Measurements from ENCODE around the gene BBS9. TPM values are rescaled to one million over a fixed set of nuclear protein-coding genes. Genes with fewer than 3 reads are reported as not detected.

The BBS9 gene
- total RNA-seq, 1 donor = 33.3 TPM

DNA sequence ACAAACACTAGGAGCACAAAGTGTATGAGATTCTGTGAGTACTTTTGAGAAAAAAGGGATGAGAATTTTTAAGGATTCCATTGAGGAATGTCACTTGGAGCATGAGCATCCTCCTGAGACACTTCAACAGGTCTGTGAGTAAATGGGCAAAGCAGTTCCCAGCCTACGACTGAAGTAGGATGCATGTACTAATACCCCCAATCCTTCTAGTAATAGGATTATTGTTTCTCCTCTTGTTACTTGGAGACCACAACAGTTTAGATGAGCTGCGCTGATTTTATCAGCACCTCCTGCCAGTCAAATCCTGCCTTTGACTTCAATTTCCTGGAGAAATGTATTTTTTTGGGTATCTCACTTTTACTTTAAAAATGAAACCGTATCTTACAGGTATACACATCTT, 820 bp downstream of the BBS9 start:
- H3K4me2 ChIP-seq (ENCODE audit: insufficient read depth, low read length) = peak overlapping the region; percentile 96
- H3K36me3 ChIP-seq (ENCODE audit: insufficient read depth, low read length) = no peaks in the 10 kb centered on the region
- H4K20me1 ChIP-seq (ENCODE audit: insufficient read depth, low read length) = no peaks in the 10 kb centered on the region
- DNase-seq (ENCODE audit: insufficient read length, low spot score, missing footprints) = peak; percentile 66
- peaks cover 9% of the 10 kb centered on the region for H3K4me1 ChIP-seq (ENCODE audit: insufficient read depth, low read length)
- H3K79me2 ChIP-seq (ENCODE audit: insufficient read depth, low read length) = peaks cover 9% of the 10 kb centered on the region
- H3K9me3 ChIP-seq (ENCODE audit: low read depth, low read length) = no peaks in the 10 kb centered on the region
- H3K4me3 ChIP-seq (ENCODE audit: insufficient read depth, low read length) = peak overlapping the region; percentile 92
- no peaks in the 10 kb centered on the region for H3K27me3 ChIP-seq (ENCODE audit: insufficient read depth, low read length)
- peak overlapping the region; percentile 72 for H3K27ac ChIP-seq (ENCODE audit: low read depth, low read length)
- TF ChIP-seq CTCF (IDR thresholded peaks at IDR 0.05; ENCODE audit: extremely low read depth, low read depth, low read length) = no peak
- H2AFZ ChIP-seq (ENCODE audit: low read length) = peak overlapping the region; percentile 96

DNA sequence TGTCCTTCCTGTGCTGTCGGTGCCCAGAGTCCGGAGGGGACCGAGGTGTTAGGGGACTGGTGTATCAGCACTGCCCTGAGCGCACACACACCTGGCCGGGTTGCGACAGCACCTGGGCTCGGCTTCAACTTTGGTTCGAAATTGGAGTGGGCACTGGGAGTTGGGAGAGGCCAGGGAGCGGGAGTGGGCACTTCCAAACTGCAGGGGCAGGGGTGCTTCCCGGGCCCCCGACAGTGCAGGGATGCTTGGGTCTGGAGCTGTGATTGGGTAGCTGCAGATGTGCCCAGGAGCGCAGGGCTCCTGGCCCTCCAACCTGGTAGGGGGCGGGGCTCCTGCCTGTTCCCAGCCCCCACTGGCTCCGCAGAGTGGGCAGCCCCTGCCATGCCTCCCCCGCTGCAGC, 7.7 kb downstream of the BBS9 start:
- Histone ChIP-seq H3K79me2 (ENCODE audit: insufficient read depth, low read length) (peaks cover 7% of the 10 kb centered on the region), H4K20me1 (ENCODE audit: insufficient read depth, low read length) (no peaks in the 10 kb centered on the region)
- no peak for TF ChIP-seq CTCF (IDR thresholded peaks at IDR 0.05; ENCODE audit: extremely low read depth, low read depth, low read length)

GRCh38 chr7:33142585-33142984, 13.2 kb downstream of the BBS9 start:
- Histone ChIP-seq H3K9me3 (ENCODE audit: low read depth, low read length) (no peaks in the 10 kb centered on the region), H3K27me3 (ENCODE audit: insufficient read depth, low read length) (no peaks in the 10 kb centered on the region), H4K20me1 (ENCODE audit: insufficient read depth, low read length) (no peaks in the 10 kb centered on the region), H3K36me3 (ENCODE audit: insufficient read depth, low read length) (no peaks in the 10 kb centered on the region), H3K4me2 (ENCODE audit: insufficient read depth, low read length) (no peak overlapping the region), H3K79me2 (ENCODE audit: insufficient read depth, low read length) (no peaks in the 10 kb centered on the region), H3K4me3 (ENCODE audit: insufficient read depth, low read length) (no peak overlapping the region), H2AFZ (ENCODE audit: low read length) (no peak overlapping the region), H3K4me1 (ENCODE audit: insufficient read depth, low read length) (no peaks in the 10 kb centered on the region), H3K27ac (ENCODE audit: low read depth, low read length) (no peak overlapping the region)
- TF ChIP-seq CTCF (IDR thresholded peaks at IDR 0.05; ENCODE audit: extremely low read depth, low read depth, low read length) = no peak
- DNase-seq (ENCODE audit: insufficient read length, low spot score, missing footprints) = no peak

More for the DNA sequence above, 7.7 kb downstream of the BBS9 start:
- Histone ChIP-seq H3K4me2 (ENCODE audit: insufficient read depth, low read length) (no peak overlapping the region), H3K27me3 (ENCODE audit: insufficient read depth, low read length) (no peaks in the 10 kb centered on the region), H3K4me1 (ENCODE audit: insufficient read depth, low read length) (no peaks in the 10 kb centered on the region), H3K9me3 (ENCODE audit: low read depth, low read length) (no peaks in the 10 kb centered on the region), H3K27ac (ENCODE audit: low read depth, low read length) (no peak overlapping the region), H3K4me3 (ENCODE audit: insufficient read depth, low read length) (no peak overlapping the region), H2AFZ (ENCODE audit: low read length) (no peak overlapping the region), H3K36me3 (ENCODE audit: insufficient read depth, low read length) (no peaks in the 10 kb centered on the region)
- no peak for DNase-seq (ENCODE audit: insufficient read length, low spot score, missing footprints)

DNA sequence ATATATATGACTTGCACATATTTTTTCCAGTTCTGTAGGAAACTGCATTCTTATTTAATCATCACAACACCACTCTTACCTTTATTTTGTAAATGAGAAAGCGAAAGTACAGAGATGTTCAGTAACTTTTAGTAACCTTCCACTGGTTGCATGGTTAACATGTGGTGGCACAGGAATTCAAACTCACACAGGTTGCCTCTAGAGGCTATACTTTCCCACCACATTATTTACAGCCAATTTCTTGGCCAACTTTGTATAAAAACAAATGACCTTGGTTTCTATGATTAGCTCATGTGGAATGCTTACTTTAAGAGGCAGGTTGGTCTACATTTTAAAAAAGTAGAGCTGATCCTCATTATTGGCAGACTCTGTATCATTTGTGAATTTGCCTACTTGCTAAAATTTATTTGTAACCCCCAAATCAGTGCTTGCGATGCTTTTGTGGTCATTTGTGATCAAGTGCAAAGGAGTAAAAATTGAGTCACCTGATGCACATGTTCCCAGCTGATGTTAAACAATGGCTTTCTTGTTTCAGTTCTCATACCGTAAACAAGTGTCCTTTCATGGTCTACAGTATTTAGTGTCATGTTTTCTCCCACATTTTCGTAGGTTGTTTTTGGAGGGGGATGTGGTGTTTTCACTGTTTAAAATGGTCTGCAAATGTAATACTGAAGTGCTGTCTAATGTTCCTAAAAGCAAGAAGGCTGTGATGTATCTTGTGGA, 14.8 kb downstream of the BBS9 start:
- Histone ChIP-seq H3K4me2 (ENCODE audit: insufficient read depth, low read length) (no peak overlapping the region), H3K4me3 (ENCODE audit: insufficient read depth, low read length) (no peak overlapping the region), H3K36me3 (ENCODE audit: insufficient read depth, low read length) (no peaks in the 10 kb centered on the region), H3K79me2 (ENCODE audit: insufficient read depth, low read length) (no peaks in the 10 kb centered on the region), H4K20me1 (ENCODE audit: insufficient read depth, low read length) (no peaks in the 10 kb centered on the region), H3K27me3 (ENCODE audit: insufficient read depth, low read length) (no peaks in the 10 kb centered on the region), H2AFZ (ENCODE audit: low read length) (no peak overlapping the region), H3K9me3 (ENCODE audit: low read depth, low read length) (no peaks in the 10 kb centered on the region), H3K27ac (ENCODE audit: low read depth, low read length) (no peak overlapping the region), H3K4me1 (ENCODE audit: insufficient read depth, low read length) (no peaks in the 10 kb centered on the region)
- peak; percentile 21 for DNase-seq (ENCODE audit: insufficient read length, low spot score, missing footprints)
- no peak for TF ChIP-seq CTCF (IDR thresholded peaks at IDR 0.05; ENCODE audit: extremely low read depth, low read depth, low read length)
